Calu3 (cell line): ENCODE results near the gene P2RX1. TPM values are rescaled to one million over a fixed set of nuclear protein-coding genes. Genes with fewer than 3 reads are reported as not detected.

ENCODE experiments used
- BruUV-seq: library from RNA; stranded (reverse); fragments of 400-500 nt; replicated peaks from 2 replicates; lab custom pipeline; 2021; lab: Mats Ljungman, UMichigan
- CTCF ChIA-PET: fragments of 300-600 bp; sonication (Branson Sonifier 250); formaldehyde crosslinking; loops from one replicate; lab custom pipeline; 2022; ENCODE audit warnings: antibody characterized with exemption; lab: Charles Lee
- DNase-seq: peaks from one replicate; pipeline ENCODE4 v3.0.0; 2022
- H3K27ac Mint-ChIP-seq: one replicate; pipeline ENCODE4 v1.8.0; 2022; ENCODE audit warnings: mixed read lengths; ENCODE audit not compliant: unreplicated experiment
- H3K27me3 Mint-ChIP-seq: one replicate; pipeline ENCODE4 v1.8.0; 2022; ENCODE audit warnings: mixed read lengths; ENCODE audit not compliant: unreplicated experiment
- H3K36me3 Mint-ChIP-seq: one replicate; pipeline ENCODE4 v1.8.0; 2022; ENCODE audit warnings: mild to moderate bottlenecking, moderate library complexity, mixed read lengths; ENCODE audit not compliant: insufficient read depth, unreplicated experiment
- H3K4me1 Mint-ChIP-seq: one replicate; pipeline ENCODE4 v1.8.0; 2022; ENCODE audit warnings: mild to moderate bottlenecking, low read depth, mixed read lengths; ENCODE audit not compliant: unreplicated experiment
- H3K4me3 Mint-ChIP-seq: one replicate; pipeline ENCODE4 v1.8.0; 2022; ENCODE audit warnings: mild to moderate bottlenecking, low read depth, moderate library complexity, mixed read lengths; ENCODE audit not compliant: unreplicated experiment
- H3K9me3 Mint-ChIP-seq: one replicate; pipeline ENCODE4 v1.8.0; 2022; ENCODE audit warnings: low read depth, mixed read lengths; ENCODE audit not compliant: unreplicated experiment
- intact Hi-C: fragments of 100-400 bp; cut with micrococcal nuclease; formaldehyde crosslinking; loops from one replicate; pipeline ENCODE4 v1.10.0; 2022; ENCODE audit not compliant: unreplicated experiment
- total RNA-seq: library from RNA; stranded (reverse); gene quantifications from 2 replicates; pipeline ENCODE4 v1.2.3, GENCODE V29; 2022
- TF ChIP-seq, protein P1 (sequence below): fragments of 200-600 bp; IDR thresholded peaks from one replicate; pipeline ENCODE4 v1.8.0; 2022; ENCODE audit warnings: antibody characterized with exemption; ENCODE audit not compliant: unreplicated experiment

Gene P2RX1
- total RNA-seq, 1 experiment from 2014 or later = not detected

DNA sequence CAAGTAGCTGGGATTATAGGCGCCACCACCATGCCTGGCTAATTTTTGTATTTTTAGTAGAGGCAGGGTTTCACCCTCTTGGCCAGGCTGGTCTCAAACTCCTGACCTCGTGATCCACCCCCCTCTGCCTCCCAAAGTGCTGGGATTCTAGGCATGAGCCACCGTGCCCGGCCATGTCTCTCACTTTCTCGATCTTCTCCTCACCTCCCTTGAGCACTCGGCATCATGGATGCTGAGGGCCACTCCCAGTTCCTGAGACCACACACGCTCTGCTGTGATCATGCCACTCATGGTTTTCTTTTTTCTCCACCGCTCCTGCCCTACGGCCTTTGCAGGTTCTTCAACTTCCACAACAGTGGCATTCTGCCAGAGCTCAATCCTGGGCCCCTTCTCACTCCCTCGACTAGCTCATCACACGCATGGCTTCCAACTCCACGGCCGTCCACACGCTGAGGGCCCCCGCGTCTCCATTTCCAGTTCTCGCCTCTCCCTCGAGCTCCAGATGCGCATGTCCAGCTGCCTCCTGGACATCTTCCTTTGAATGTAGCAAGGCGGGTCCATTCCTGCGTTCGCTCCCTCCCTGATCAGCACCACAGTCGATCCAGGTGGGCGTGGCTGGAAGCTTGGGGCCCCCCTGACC, 64.7 kb downstream of the P2RX1 start:
- Mint-ChIP-seq H3K4me3 (no peak overlapping the region), H3K36me3 (no peaks in the 10 kb centered on the region), H3K27me3 (peaks cover 54% of the 10 kb centered on the region), H3K9me3 (no peaks in the 10 kb centered on the region), H3K27ac (no peak overlapping the region), H3K4me1 (no peaks in the 10 kb centered on the region)
- intact Hi-C loops = no loop called here
- CTCF ChIA-PET = no interaction called here
- DNase-seq = no peak
- no TSS peak for BruUV-seq
- TF ChIP-seq, protein P1, sequence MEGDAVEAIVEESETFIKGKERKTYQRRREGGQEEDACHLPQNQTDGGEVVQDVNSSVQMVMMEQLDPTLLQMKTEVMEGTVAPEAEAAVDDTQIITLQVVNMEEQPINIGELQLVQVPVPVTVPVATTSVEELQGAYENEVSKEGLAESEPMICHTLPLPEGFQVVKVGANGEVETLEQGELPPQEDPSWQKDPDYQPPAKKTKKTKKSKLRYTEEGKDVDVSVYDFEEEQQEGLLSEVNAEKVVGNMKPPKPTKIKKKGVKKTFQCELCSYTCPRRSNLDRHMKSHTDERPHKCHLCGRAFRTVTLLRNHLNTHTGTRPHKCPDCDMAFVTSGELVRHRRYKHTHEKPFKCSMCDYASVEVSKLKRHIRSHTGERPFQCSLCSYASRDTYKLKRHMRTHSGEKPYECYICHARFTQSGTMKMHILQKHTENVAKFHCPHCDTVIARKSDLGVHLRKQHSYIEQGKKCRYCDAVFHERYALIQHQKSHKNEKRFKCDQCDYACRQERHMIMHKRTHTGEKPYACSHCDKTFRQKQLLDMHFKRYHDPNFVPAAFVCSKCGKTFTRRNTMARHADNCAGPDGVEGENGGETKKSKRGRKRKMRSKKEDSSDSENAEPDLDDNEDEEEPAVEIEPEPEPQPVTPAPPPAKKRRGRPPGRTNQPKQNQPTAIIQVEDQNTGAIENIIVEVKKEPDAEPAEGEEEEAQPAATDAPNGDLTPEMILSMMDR = no peak

- CTCF ChIA-PET = no interaction called here
- DNase-seq = no peak
- TF ChIP-seq, protein P1 = no peak
- Mint-ChIP-seq H3K27me3 (peaks cover 41% of the 10 kb centered on the region), H3K4me1 (no peaks in the 10 kb centered on the region), H3K27ac (no peak overlapping the region), H3K9me3 (no peaks in the 10 kb centered on the region), H3K4me3 (no peak overlapping the region), H3K36me3 (peaks cover 20% of the 10 kb centered on the region)
- intact Hi-C loops = no loop called here
- no TSS peak for BruUV-seq
These were observed 67.9 kb downstream of the P2RX1 start for GRCh38 chr17:3848229-3848835.

DNA sequence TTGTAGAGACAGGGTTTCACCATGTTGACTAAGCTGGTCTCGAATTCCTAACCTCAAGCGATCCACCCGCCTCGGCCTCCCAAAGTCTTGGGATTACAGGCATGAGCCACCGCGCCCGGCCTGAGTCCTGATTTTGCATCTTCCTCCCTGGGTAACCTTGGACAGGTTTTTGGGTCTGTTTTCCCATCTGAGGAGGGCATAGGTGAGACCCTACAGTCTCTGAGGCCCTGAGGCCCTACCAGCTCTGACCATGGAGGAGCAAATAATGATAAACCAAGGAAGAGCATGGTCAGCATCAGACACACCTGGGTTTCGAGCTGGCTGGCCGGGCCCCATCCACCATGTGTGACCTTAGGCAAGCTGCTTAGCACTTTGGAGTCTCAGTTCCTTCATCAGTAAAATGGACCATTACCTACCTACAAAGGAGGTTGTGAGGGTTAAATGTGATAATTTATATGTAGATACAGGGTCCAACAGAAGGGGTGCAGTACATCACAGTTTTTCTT, 69.0 kb downstream of the P2RX1 start:
- no peak for DNase-seq
- Mint-ChIP-seq H3K27me3 (peaks cover 30% of the 10 kb centered on the region), H3K4me3 (no peak overlapping the region)

More for the DNA sequence above, 69.0 kb downstream of the P2RX1 start:
- no TSS peak for BruUV-seq
- TF ChIP-seq, protein P1 = no peak
- intact Hi-C loops = no loop called here
- H3K4me1 Mint-ChIP-seq = no peaks in the 10 kb centered on the region
- H3K9me3 Mint-ChIP-seq = no peaks in the 10 kb centered on the region
- CTCF ChIA-PET = no interaction called here
- H3K27ac Mint-ChIP-seq = no peak overlapping the region
- peaks cover 21% of the 10 kb centered on the region for H3K36me3 Mint-ChIP-seq

Other genes starting within 250 kb of the P2RX1 start
- gene TAX1BP3, start 247.9 kb downstream of the P2RX1 start, total RNA-seq = 63.9 and 66.1 TPM in 2 replicates
- gene EMC6, start 247.7 kb downstream of the P2RX1 start, total RNA-seq = 38.2 and 42.9 TPM in 2 replicates
- 11.1 and 11.6 TPM in 2 replicates for gene P2RX5, start 220.3 kb downstream of the P2RX1 start, total RNA-seq
- gene HASPIN, start 192.6 kb downstream of the P2RX1 start, total RNA-seq = 11.8 and 13.4 TPM in 2 replicates
- gene ITGAE, start 115.3 kb downstream of the P2RX1 start, total RNA-seq = 8.4 and 14.7 TPM in 2 replicates
- gene NCBP3, start 70.2 kb downstream of the P2RX1 start, total RNA-seq = 25.4 and 26.9 TPM in 2 replicates
- gene CAMKK1, start 23.4 kb downstream of the P2RX1 start, total RNA-seq = 1.4 and 1.7 TPM in 2 replicates
- gene ATP2A3, start 48.0 kb upstream of the P2RX1 start, total RNA-seq = 4.5 and 4.8 TPM in 2 replicates
- gene ZZEF1, start 226.6 kb upstream of the P2RX1 start, total RNA-seq = 25.3 and 25.9 TPM in 2 replicates
- gene CYB5D2, start 226.7 kb upstream of the P2RX1 start, total RNA-seq = 3.3 and 4.1 TPM in 2 replicates